CD14-positive monocyte (primary cell): Measurements from ENCODE around the gene KCTD16. TPM values are rescaled to one million over a fixed set of nuclear protein-coding genes. Genes with fewer than 3 reads are reported as not detected.

Experiments
- DNase-seq, 3 donors: peaks; one replicate each; pipeline ENCODE4 v3.0.0-alpha.2; 2011 to 2022
- H2AFZ ChIP-seq: 2 replicates; pipeline ENCODE4 v1.6.0; 2012; ENCODE audit warnings: mild to moderate bottlenecking, low read depth, low read length, inconsistent platforms; ENCODE audit not compliant: insufficient read depth, poor library complexity, severe bottlenecking
- H3K27ac ChIP-seq, 2 donors: 1 replicate in 1 of 2; 2 replicates in 1 of 2; pipeline ENCODE4 v1.5.1; 2012 to 2013; ENCODE audit warnings: low read length in 2 of 2, control low read depth in 1 of 2, inconsistent platforms in 1 of 2, low read depth in 1 of 2, mild to moderate bottlenecking in 1 of 2
- H3K27me3 ChIP-seq, 2 donors: one replicate each; pipeline versions ENCODE4 v1.6.0 to v1.6.1; 2011 to 2013; ENCODE audit warnings: low read length in 2 of 2; ENCODE audit not compliant: control insufficient read depth in 2 of 2, insufficient read depth in 2 of 2
- H3K36me3 ChIP-seq, 2 donors: replicated peaks in 1 of 2; 1 replicate in 1 of 2; 2 replicates in 1 of 2; pipeline versions ENCODE4 v1.5.1 to v1.6.1; 2012 to 2013; ENCODE audit warnings: low read length in 2 of 2, control low read depth in 1 of 2, inconsistent platforms in 1 of 2, mild to moderate bottlenecking in 1 of 2; ENCODE audit not compliant: insufficient read depth in 2 of 2, control insufficient read depth in 1 of 2
- H3K4me1 ChIP-seq, 2 donors: 1 replicate in 1 of 2; 2 replicates in 1 of 2; pipeline versions ENCODE4 v1.5.1 to v1.6.1; 2012 to 2013; ENCODE audit warnings: low read length in 2 of 2, control low read depth in 1 of 2, inconsistent platforms in 1 of 2, mild to moderate bottlenecking in 1 of 2, moderate library complexity in 1 of 2; ENCODE audit not compliant: insufficient read depth in 2 of 2, control insufficient read depth in 1 of 2
- H3K4me2 ChIP-seq: replicated peaks from 2 replicates; pipeline ENCODE3; 2012; ENCODE audit warnings: low read length, moderate library complexity, mild to moderate bottlenecking; ENCODE audit not compliant: poor library complexity, severe bottlenecking; ENCODE audit errors: extremely low read depth
- H3K4me3 ChIP-seq, 3 experiments: fragments of 200-600 bp in 1 of 3; sonication (generic) in 1 of 3; replicated peaks in 1 of 3; 1 replicate in 2 of 3; 2 replicates in 1 of 3; pipeline ENCODE4 v1.5.1; 2011 to 2013; ENCODE audit warnings: low read length in 3 of 3, mild to moderate bottlenecking in 3 of 3, control low read depth in 2 of 3, low read depth in 2 of 3, inconsistent platforms in 1 of 3, moderate library complexity in 1 of 3
- H3K79me2 ChIP-seq: 2 replicates; pipeline ENCODE4 v1.6.0; 2012; ENCODE audit warnings: mild to moderate bottlenecking, control low read depth, inconsistent platforms, low read length, moderate library complexity; ENCODE audit not compliant: insufficient read depth
- H3K9ac ChIP-seq: 2 replicates; pipeline ENCODE4 v1.6.0; 2017; ENCODE audit warnings: low read length, mild to moderate bottlenecking; ENCODE audit not compliant: insufficient read depth, poor library complexity, severe bottlenecking
- H3K9me3 ChIP-seq, 2 donors: replicated peaks in 1 of 2; 1 replicate in 1 of 2; 2 replicates in 1 of 2; pipeline versions ENCODE4 v1.5.1 to v1.6.1; 2012 to 2013; ENCODE audit warnings: low read length in 2 of 2, control low read depth in 1 of 2; ENCODE audit not compliant: control insufficient read depth in 1 of 2, insufficient read depth in 1 of 2
- H4K20me1 ChIP-seq: 2 replicates; pipeline ENCODE4 v1.6.0; 2012; ENCODE audit warnings: mild to moderate bottlenecking, low read length, control low read depth, moderate library complexity; ENCODE audit not compliant: insufficient read depth
- H3K27ac Mint-ChIP-seq, 7 donors: one replicate each; pipeline ENCODE4 v1.8.0; 2020; ENCODE audit warnings: mild to moderate bottlenecking in 7 of 7, mixed read lengths in 7 of 7, moderate library complexity in 6 of 7, inconsistent platforms in 2 of 7
- H3K27me3 Mint-ChIP-seq, 3 donors: one replicate each; pipeline ENCODE4 v1.8.0; 2021 to 2022; ENCODE audit warnings: low read depth in 3 of 3, mild to moderate bottlenecking in 3 of 3, mixed read lengths in 3 of 3, moderate library complexity in 3 of 3, inconsistent platforms in 1 of 3
- H3K36me3 Mint-ChIP-seq, 2 donors: one replicate each; pipeline ENCODE4 v1.8.0; 2020; ENCODE audit warnings: mixed read lengths in 2 of 2, inconsistent platforms in 1 of 2, mild to moderate bottlenecking in 1 of 2
- H3K4me1 Mint-ChIP-seq: one replicate; pipeline ENCODE4 v1.8.0; 2020; ENCODE audit warnings: mild to moderate bottlenecking, mixed read lengths
- H3K4me3 Mint-ChIP-seq, 2 donors: one replicate each; pipeline ENCODE4 v1.8.0; 2020; ENCODE audit warnings: mild to moderate bottlenecking in 2 of 2, mixed read lengths in 2 of 2, moderate library complexity in 1 of 2
- H3K9me3 Mint-ChIP-seq, 7 donors: one replicate each; pipeline ENCODE4 v1.8.0; 2020 to 2022; ENCODE audit warnings: mixed read lengths in 7 of 7, mild to moderate bottlenecking in 6 of 7, moderate library complexity in 6 of 7, inconsistent platforms in 2 of 7
- WGBS: methylation state at CpG from one replicate; pipeline ENCODE4 v1.1.5; 2013; ENCODE audit warnings: missing lambda C conversion rate; ENCODE audit not compliant: insufficient coverage; 5-methylcytosine and 5-hydroxymethylcytosine counted together
- intact Hi-C, 2 donors: fragments of 100-400 bp; cut with micrococcal nuclease; formaldehyde crosslinking; loops; one replicate each; pipeline versions ENCODE4 v1.15.0 to v1.15.1; 2023
- polyA plus RNA-seq, 3 donors: library from polyadenylated mRNA; depleted of rRNA in 1 of 3; unstranded in 2 of 3; stranded (reverse) in 1 of 3; fragments of 300-500 nt in 2 of 3; fragments of >200 nt in 1 of 3; fragmentation: Illumina TruSeq in 2 of 3; gene quantifications; 1 replicate in 2 of 3; 2 replicates in 1 of 3; pipeline ENCODE4 v1.2.3, GENCODE V29; 2012 to 2021
- TF ChIP-seq, protein P1 (sequence below): fragments of 200-600 bp; IDR thresholded peaks from one replicate; pipeline ENCODE4 v1.8.0; 2022; ENCODE audit warnings: antibody characterized with exemption, mild to moderate bottlenecking

Gene KCTD16
- polyA plus RNA-seq, 3 donors: not detected

- H3K9me3 Mint-ChIP-seq: peaks cover 0 to 3% (median 0%) of the 10 kb centered on the region in 7 donors
- Histone ChIP-seq H3K9ac (no peak overlapping the region), H2AFZ (no peak overlapping the region), H3K4me2 (no peak overlapping the region), H3K9me3 (no peaks in the 10 kb centered on the region), H3K27me3 (no peaks in the 10 kb centered on the region), H3K27ac (no peak overlapping the region), H3K79me2 (no peaks in the 10 kb centered on the region), H3K4me1 (no peaks in the 10 kb centered on the region), H3K4me3 (no peak overlapping the region), H3K36me3 (no peaks in the 10 kb centered on the region), H4K20me1 (no peaks in the 10 kb centered on the region)
- H3K27ac Mint-ChIP-seq: peak overlapping the region in 1 of 7 donors; percentile 10
- no CpG with 5 or more reads among the region's 1 CpG for WGBS
- no peak for DNase-seq
- TF ChIP-seq, protein P1, sequence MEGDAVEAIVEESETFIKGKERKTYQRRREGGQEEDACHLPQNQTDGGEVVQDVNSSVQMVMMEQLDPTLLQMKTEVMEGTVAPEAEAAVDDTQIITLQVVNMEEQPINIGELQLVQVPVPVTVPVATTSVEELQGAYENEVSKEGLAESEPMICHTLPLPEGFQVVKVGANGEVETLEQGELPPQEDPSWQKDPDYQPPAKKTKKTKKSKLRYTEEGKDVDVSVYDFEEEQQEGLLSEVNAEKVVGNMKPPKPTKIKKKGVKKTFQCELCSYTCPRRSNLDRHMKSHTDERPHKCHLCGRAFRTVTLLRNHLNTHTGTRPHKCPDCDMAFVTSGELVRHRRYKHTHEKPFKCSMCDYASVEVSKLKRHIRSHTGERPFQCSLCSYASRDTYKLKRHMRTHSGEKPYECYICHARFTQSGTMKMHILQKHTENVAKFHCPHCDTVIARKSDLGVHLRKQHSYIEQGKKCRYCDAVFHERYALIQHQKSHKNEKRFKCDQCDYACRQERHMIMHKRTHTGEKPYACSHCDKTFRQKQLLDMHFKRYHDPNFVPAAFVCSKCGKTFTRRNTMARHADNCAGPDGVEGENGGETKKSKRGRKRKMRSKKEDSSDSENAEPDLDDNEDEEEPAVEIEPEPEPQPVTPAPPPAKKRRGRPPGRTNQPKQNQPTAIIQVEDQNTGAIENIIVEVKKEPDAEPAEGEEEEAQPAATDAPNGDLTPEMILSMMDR: no peak
- H3K4me1 Mint-ChIP-seq: peaks cover 5% of the 10 kb centered on the region
- peaks cover 0 to 3% (median 0%) of the 10 kb centered on the region in 3 donors for H3K27me3 Mint-ChIP-seq
- H3K4me3 Mint-ChIP-seq: no peak overlapping the region
- H3K36me3 Mint-ChIP-seq: no peaks in the 10 kb centered on the region
- intact Hi-C loops: no loop called here
These were observed 219.5 kb downstream of the KCTD16 start for GRCh38 chr5:144390133-144390532.

- no peaks in the 10 kb centered on the region for H3K4me1 ChIP-seq
- Mint-ChIP-seq H3K4me1 (no peaks in the 10 kb centered on the region), H3K9me3 (peaks cover 0 to 3% (median 0%) of the 10 kb centered on the region in 7 donors), H3K36me3 (no peaks in the 10 kb centered on the region), H3K4me3 (no peak overlapping the region), H3K27me3 (peaks cover 0 to 3% (median 0%) of the 10 kb centered on the region in 3 donors), H3K27ac (no peak overlapping the region)
- no peak overlapping the region for H2AFZ ChIP-seq
- no peak for DNase-seq
- H3K9ac ChIP-seq: no peak overlapping the region
- no peaks in the 10 kb centered on the region for H3K9me3 ChIP-seq
- WGBS: no CpG with 5 or more reads among the region's 2 CpGs
- no peak overlapping the region for H3K4me3 ChIP-seq
- no peak overlapping the region for H3K4me2 ChIP-seq
- H3K36me3 ChIP-seq: no peaks in the 10 kb centered on the region
- H3K79me2 ChIP-seq: no peaks in the 10 kb centered on the region
- no peaks in the 10 kb centered on the region for H3K27me3 ChIP-seq
- TF ChIP-seq, protein P1: no peak
- no peaks in the 10 kb centered on the region for H4K20me1 ChIP-seq
- H3K27ac ChIP-seq: no peak overlapping the region
- intact Hi-C loops: no loop called here
These were observed 220.4 kb downstream of the KCTD16 start for GRCh38 chr5:144391044-144391443.
